ENCODE data around the gene MAGOH.
"Not testable (repeated sequence)": the region's sequence is repeated elsewhere in the genome, so short reads cannot be mapped to it uniquely, and the experiment has no call there.

Gene MAGOH

DNA sequence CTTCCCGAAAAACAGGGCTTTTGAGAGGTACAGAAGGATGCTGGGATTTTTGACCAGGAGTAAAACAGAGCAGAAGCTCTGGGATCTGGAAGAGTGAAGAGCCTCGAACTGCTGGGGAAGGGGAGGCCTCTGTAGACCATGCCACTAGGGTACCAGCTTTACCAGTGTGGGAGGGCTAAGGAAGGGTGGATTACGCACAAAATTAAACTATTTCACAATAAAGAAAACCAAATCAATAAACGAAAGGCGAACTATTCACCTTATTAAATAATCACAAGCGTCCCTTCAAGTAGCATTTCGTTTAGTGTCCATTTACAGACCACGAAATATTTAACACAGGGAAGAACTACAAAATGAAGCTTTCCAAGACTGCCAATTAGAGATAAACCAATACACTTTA, 18.6 kb downstream of the MAGOH start:
- DNase-seq = no peak

DNA sequence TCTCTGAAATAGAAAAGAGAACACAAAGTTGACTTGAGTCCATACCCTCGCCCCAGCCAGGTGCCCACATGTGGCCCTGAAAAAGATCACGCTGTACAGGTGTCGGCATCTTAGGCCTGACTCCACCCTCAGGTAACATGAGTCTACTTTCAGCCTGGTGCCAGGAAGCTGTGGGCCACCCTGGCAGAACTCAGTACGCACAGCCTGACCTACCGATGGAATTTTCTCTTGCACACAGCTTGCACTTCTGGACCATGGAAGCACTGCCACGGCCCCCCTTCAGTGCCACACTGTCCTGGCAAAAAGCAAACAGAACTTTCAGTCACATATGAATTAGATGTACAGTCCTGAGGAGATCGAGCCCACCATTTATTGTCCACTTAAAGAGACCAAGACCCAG, 20.1 kb downstream of the MAGOH start:
- no peak for DNase-seq

DNA sequence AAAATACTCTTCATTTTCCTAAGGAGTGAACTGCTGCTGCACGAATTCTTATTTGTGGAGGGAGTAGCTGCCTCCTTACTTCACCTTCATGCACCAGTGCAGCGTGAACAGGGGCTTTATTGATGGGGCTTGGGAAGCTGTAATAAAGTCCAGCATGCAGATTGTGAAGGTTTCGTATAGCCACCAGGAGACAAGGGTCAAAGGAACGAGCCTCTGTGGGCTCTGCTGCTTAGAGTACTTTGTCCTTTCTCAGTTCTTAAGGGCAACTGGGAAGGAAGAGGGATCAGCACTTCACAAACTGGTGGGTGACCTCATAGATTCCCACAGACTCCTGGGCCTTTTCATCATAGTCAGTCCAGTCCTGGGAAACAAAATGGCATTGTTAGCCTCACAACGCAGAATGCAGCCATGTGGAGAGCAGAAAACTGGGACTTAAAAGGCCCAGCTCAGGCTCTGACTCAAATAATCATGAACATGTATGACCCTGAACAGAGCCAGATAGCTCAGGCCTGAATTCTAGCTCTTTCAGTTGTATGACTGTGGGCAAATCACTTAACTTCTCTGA, 23.9 kb downstream of the MAGOH start:
- DNase-seq = no peak

DNA sequence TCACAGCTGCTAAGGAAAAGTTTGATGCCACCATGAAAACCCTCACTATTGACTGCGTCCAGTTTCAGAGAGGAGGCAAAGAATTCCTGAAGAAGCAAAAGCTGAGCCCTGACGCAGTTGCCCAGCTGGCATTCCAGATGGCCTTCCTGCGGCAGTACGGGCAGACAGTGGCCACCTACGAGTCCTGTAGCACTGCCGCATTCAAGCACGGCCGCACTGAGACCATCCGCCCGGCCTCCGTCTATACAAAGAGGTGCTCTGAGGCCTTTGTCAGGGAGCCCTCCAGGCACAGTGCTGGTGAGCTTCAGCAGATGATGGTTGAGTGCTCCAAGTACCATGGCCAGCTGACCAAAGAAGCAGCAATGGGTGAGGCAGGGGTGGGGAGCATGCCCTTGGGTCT, 27.4 kb downstream of the MAGOH start:
- no peak for DNase-seq

DNA sequence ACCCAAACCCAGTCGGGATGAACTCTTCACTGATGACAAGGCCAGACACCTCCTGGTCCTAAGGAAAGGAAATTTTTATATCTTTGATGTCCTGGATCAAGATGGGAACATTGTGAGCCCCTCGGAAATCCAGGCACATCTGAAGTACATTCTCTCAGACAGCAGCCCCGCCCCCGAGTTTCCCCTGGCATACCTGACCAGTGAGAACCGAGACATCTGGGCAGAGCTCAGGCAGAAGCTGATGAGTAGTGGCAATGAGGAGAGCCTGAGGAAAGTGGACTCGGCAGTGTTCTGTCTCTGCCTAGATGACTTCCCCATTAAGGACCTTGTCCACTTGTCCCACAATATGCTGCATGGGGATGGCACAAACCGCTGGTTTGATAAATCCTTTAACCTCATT, 28.0 kb downstream of the MAGOH start:
- no peak for DNase-seq

DNA sequence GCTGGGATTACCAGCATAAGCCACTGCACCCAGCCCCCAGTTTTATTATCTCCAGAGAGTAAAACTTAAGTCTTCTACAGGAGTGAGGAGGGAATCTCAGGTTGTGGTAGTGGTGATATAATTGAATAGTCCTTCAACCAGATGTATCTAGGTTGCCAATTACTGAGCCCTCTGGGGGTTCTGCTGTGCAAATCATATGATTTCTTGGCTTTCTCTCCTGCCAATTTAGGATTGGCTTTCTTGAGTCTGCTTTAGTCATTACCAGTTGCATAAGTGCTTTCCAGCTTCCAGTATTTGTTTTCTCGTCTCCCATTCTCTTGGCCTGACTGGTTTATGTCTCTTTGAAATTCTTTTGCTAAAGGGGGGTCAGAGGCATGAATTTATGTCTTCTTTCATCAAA, 30.6 kb downstream of the MAGOH start:
- no peak for DNase-seq

DNA sequence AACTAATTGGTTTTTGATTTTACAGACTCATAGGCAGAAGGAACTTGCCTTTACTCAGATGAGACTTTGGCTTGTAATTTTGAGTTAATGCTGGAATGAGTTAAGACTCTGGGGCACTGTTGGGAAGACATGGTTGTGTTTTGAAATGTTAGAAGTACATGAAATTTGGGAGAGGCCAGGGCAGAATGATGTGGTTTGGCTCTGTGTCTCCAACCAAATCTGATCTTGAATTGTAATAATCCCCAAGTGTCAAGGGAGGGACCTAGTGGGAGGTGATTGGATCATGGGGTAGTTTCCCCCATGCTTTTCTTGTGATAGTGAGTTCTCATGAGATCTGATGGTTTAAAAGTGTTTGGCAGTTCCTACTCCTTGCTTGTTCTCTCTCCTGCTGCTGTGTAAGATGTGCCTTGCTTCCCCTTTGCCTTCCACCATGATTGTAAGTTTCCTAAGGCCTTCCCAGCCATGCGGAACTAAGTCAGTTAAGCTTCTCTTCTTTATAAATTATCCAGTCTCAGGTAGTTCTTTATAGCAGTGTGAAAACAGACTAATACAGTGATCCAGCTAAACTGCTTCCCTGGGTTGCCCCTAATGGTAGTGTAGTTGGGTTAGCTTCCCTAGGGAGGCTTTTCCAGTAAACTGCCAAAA, 31.5 kb downstream of the MAGOH start:
- DNase-seq = no peak

DNA sequence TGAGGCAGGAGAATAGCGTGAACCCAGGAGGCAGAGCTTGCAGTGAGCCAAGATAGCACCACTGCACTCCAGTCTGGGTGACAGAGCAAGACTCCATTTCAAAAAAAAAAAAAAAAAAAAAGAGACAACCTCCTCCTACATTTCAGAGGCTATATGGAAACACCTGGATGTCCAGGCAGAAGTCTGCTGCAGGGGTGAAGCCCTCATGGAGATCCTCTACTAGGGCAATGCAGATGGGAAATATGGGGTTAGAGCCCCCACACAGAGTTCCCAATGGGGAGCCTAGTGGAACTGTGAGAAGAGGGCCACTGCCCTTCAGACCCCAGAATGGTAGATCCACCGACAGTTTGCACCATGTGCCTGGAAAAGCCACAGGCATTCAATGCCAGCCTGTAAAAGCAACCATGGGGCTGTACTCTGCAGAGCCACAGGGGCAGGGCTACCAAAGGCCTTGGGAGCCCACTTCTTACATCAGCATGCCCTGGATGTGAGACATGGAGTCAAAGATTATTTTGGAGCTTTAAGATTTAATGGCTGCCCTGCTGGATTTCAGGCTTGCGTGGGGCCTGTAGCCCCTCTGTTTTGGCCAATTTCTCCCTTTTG, 32.1 kb downstream of the MAGOH start:
- DNase-seq = not testable (repeated sequence)

DNA sequence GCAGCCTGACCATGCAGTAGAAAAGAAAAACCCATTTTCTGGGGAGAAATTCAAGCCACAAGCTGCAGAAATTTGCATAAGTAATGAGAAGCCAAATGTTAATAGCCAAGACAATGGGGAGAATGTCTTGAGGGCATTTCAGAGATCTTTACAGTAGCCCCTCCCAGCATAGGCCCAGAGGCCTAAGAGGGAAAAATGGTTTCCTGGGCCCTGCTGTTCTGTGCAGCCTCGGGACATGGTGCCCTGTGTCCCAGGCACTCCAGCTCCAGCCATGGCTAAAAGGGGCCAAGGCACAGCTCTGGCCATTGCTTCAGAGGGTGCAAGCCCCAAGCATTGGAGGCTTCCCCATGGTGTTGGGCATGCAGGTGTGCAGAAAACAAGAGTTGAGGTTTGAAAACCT, 32.8 kb downstream of the MAGOH start:
- not testable (repeated sequence) for DNase-seq

DNA sequence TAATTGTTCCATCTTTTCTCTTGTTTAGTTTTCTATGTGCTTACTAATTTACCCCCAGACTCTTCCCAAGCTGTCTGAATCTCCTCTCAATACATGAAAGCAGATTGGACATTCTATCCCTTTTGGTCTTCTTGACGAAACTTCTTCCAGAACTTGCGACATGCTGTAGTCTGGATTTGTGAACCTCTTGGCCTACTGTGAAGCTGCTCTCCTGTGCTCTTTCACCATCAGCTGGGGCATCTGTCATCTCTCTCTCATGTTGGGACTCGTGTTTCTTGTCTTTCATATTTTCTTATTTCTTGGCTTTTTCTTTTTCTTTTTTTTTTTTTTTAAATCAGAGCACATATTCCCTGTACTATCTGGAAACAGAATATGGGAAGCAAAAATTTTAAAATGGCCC, 34.9 kb downstream of the MAGOH start:
- no peak for DNase-seq

DNA sequence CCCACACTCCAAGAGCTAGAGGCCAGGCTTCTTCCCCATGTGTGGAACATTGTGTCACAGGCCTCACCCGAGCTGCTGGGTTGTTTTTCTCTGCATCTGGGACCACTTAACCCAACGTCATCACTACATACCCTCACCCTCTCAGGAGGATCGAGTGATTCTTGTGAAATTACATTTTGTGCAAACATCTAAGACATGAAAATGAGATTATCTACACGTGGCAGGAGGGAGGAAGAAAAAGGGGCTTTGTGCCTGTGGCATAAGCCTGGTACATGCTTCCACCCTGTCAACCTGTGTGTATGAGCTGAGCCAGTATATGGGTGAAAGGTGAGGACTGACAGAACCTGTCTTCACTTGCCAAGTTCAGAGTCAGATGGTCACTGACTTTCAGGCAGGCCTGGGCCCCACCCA, 40.1 kb downstream of the MAGOH start:
- DNase-seq = no peak

DNA sequence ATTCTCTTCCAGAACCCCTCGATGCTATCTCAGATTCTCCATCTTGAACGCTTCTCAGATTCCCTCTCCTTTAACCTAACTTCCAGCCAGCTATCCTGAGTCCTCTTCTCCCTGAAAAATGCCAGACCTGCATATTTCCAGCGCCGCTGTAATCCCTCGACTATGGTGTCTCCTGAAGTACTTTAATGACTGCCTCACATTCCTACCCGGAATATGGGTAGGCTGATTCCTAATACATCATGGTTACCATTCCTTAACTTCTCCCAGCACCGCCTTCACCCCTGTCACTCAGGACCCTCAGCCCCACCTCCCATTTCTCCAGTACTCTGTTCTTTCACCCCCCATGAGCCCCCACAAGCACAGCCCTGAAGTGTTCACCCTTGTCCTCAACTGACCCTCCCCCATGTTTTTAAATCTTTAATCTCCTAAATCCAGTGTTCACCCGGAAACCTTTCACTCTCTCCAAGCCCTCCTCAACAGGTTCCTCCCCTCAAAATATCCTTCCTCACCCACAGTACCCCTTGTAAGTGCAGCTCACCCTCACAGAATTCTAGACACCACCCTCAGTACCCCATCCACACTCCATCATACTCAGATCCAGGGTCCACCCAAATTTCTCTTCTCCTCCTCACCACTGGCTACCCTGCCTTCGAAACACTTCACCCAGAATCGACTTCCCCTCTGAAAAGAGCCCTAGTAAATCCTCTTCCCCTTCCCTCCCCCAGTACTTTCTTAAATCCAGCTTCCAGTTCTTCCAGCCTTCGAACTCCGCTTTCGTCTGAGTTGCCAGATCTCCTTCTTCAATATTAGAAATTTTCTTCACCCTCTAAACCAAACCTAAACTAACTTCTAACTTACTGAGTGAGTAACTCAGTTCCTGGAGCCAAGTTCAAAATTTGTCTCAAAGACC, 40.8 kb downstream of the MAGOH start:
- no peak for DNase-seq

DNA sequence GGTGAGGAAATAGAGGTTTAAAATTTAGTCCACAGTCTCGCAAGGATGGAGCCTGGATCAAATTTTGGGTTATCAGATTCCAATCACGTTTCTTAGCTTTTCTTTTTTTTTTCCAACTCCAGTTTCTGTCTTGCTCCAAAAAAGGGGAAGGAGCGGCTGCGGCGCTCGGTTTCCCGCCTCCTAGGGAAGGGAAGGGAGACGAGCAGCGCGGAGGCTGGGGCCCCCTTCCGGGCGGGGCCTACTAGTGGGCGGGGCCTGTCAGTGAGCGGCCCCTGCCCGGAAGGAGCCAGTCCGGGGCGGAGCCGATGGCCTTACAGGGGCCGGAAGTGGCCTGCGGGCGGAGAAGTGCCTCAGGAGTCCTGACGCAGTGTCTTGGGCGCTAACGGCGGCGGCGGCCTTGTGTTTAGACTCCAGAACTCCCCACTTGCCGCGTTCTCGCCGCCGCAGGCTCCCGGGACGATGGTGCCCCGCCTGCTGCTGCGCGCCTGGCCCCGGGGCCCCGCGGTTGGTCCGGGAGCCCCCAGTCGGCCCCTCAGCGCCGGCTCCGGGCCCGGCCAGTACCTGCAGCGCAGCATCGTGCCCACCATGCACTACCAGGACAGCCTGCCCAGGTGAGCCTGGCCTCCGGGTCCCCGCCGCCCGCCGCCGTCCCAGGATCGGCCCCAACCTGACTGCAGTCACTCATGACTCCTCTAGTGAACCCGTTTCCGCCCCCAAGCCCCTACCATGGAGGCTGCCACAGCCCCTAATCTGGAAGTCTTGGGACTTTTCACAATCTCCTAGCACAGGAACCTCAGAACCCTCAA, 41.6 kb downstream of the MAGOH start, which contains the start of gene CPT2:
Gene CPT2 (plus strand): TSS at position 340 of the 806 bp plus-strand sequence. CDS start 120 bp downstream, at position 460.
- DNase-seq = peak; percentile 91

DNA sequence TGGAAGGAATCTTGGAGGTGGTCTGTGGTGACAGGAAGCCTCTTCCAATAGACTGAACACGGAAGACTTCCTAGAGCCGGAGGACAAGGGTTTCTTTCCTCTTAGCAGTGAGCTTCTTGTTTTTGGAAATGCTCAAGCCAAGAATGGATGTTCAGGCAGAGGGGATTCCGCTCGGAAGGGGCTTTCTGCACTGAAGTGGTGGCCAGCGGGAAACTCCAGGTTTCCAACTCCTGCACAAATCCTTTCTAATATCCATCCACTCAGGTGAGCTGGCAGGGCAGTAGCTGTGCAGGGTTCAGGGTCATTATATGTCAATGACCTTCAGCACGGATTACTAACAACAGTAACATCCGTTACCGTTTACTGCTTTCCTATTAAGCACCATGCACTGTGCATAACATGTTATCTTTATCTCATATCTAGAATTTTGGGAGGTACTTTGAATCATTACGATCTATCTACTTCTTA, 42.3 kb downstream of the MAGOH start:
- DNase-seq = no peak

DNA sequence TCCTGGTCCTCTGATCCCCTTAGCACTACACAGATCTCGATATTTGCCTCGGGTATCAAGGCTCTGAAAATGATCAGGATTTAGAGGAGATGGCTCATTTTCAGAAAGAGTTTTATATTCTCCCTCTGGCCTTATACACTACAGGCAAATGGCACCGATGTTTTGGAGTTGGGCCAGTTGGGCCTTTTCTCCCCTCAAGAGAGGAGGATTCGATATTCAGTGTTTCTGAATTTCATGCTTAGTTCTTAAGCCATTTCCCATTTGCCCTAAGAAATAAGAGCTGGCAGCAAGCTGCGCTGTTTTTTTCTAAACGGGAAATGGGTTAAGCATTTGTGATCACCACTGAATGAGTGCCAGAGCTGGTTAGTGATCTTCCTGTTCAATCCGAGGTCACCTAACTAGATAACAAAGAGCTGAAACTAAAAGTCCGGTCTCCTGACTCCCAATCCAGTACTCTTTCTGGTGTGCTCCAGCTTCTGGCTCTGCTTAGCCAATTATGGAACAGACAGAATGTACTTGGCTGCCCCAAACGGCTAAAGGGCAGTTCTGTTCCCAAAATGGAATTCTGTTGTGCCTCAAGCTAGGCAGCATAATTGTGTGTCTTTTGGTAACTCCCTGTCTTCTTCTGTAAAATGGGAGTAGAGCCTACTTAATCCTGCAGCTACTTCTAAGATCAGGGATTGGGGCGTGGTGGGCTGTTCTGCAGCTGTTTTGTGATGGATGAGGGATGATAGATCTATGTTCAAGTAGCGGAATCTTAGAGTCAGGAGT, 42.9 kb downstream of the MAGOH start:
- DNase-seq = no peak

DNA sequence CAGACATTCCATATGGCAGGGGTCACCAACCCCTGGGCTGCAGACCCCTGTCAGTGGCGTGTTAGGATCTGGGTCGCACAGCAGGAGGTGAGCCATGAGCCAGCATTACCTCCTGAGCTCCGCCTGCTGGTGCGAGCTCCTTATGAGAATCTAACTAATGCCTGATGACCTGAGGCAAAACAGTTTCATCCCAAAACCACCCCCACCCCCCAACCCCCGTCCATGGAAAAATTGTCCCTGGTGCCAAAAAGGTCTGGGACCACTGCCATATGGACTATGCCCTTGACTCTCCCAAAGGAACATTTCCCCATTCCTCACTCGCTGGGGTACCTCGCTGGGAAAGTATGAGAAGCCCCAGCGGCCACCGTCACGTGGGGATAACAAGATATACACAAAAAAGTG, 48.1 kb downstream of the MAGOH start:
- DNase-seq = no peak

DNA sequence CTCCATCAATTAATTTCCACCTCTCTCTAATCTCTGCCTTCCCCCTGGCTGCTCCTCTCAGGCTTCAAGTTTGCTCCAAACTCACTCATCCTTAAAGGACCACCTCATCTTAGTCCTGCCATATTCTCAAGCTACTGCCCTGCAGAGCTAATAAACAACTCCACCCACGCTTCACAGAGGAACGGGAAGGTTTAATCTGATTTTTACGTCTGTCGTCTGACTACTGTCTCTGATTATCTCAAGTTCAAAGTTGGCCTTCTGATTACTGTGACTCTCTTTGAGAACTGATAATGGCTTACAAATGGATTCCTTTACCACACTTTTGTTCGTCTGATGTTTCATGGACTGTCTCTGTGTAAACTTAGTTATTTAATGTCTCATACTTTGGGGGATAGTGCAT, 49.3 kb downstream of the MAGOH start:
- DNase-seq = no peak

DNA sequence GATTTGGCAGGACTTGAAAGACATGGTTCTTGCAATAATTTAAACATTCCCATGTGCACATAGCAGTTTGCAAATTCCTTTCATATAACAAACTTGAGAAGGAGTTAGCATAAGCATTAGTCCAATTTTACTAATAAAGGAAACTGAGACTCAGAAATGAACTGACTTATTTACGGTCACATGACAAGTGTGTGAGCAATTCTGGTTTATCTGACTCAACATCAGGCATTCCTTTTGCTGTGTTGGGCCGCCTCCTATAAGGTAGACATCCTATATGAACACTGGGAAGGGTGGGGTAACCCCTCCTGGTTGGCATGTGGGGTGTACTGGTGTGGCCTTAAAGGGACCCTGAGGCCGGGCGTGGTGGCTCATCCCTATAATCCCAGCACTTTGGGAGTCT, 50.2 kb downstream of the MAGOH start:
- DNase-seq = no peak

DNA sequence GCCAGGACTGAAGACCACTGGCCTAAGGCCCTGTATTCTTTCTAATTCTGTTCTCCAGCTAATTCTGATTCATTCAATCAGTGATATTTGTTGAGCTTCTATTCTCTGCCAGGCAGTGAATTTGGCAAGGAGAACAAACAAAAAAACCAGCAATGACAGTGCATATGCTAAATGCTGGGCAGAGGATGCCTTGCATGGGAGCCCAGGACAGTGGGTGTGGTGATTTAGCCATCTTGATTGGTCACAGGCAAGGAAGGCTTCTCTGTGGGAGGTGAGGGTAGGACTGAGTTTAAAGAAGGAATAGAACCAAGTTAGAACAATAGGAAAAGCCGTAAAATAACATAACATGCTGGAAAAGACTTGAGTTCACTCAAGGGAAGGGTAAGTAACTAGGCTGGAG, 50.9 kb downstream of the MAGOH start:
- no peak for DNase-seq

DNA sequence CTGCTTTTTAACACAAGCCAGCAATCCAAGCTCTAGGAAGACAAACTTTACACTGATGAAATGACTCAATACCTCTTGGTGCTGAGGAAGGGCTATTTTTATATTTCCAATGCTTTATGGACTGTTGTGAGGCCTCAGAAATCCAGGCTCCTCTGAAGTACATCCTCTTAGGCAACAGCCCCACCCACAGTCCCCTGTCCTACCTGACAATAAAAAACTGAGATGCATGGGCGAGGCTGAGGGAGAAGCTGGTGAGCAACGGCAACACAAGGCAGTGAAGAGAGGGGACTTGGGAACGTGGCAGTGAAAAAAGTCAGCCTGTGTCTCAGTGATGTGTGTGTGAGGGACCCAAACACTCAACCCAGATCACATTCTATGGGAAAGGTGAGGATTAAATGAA, 51.8 kb downstream of the MAGOH start:
- DNase-seq = no peak

DNA sequence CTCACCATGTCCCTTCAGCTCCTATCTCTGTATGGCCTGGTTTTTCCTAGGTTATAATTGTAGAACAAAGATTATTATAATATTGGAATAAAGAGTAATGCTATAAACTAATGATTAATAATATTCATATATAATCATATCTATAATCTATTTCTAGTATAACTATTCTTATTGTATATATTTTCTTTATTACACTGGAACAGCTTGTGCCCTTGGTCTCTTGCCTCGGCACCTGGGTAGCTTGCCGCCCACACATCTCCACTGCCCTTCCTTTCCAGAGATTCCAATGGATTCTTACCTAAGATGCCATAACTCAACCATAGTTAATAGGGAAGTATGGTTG, 52.4 kb downstream of the MAGOH start:
- DNase-seq = not testable (repeated sequence)
